Stimulated activated naive CD4-positive, alpha-beta T cell treated with Interleukin-2 at 50 U/mL for 16 hours (primary cell): Measurements from ENCODE around the gene DMD.
"Not testable (repeated sequence)": the region's sequence is repeated elsewhere in the genome, so short reads cannot be mapped to it uniquely, and the experiment has no call there.

Experiments
- DNase-seq: peaks from one replicate; lab custom pipeline; 2025; lab: John Stamatoyannopoulos, UW

Gene DMD

GRCh38 chrX:33149580-33149979 lies 61.8 kb downstream of the DMD start:
- no peak for DNase-seq

- no peak for DNase-seq
Measured at GRCh38 chrX:33149085-33149484, 62.3 kb downstream of the DMD start.

GRCh38 chrX:33142331-33142730 lies 69.0 kb downstream of the DMD start:
- no peak for DNase-seq

GRCh38 chrX:33138677-33139249 lies 72.6 kb downstream of the DMD start:
- DNase-seq = no peak

- DNase-seq = no peak
Measured at GRCh38 chrX:33134164-33134563, 77.2 kb downstream of the DMD start.

GRCh38 chrX:33133320-33133719 lies 78.0 kb downstream of the DMD start:
- DNase-seq = no peak

GRCh38 chrX:33132569-33132968 lies 78.8 kb downstream of the DMD start:
- no peak for DNase-seq

GRCh38 chrX:33129607-33130006 lies 81.7 kb downstream of the DMD start:
- no peak for DNase-seq

GRCh38 chrX:33128048-33128805 lies 83.1 kb downstream of the DMD start:
- DNase-seq = no peak

GRCh38 chrX:33126469-33126868 lies 84.9 kb downstream of the DMD start:
- no peak for DNase-seq

- no peak for DNase-seq
Measured at GRCh38 chrX:33109858-33110257, 101.5 kb downstream of the DMD start.

- DNase-seq = no peak
Measured at GRCh38 chrX:33106737-33107136, 104.6 kb downstream of the DMD start.

GRCh38 chrX:33095079-33095478 lies 116.3 kb downstream of the DMD start:
- DNase-seq = no peak

GRCh38 chrX:33087411-33087810 lies 123.9 kb downstream of the DMD start:
- DNase-seq = no peak

- no peak for DNase-seq
Measured at GRCh38 chrX:33086886-33087285, 124.5 kb downstream of the DMD start.

- DNase-seq = no peak
Measured at GRCh38 chrX:33082371-33082770, 129.0 kb downstream of the DMD start.

GRCh38 chrX:33078273-33078672 lies 133.1 kb downstream of the DMD start:
- DNase-seq = no peak

GRCh38 chrX:33073660-33074059 lies 137.7 kb downstream of the DMD start:
- DNase-seq = not testable (repeated sequence)

- no peak for DNase-seq
Measured at GRCh38 chrX:33065415-33065814, 145.9 kb downstream of the DMD start.

- no peak for DNase-seq
Measured at GRCh38 chrX:33062041-33062440, 149.3 kb downstream of the DMD start.

- no peak for DNase-seq
Measured at GRCh38 chrX:33053001-33053400, 158.3 kb downstream of the DMD start.

GRCh38 chrX:33045882-33046281 lies 165.5 kb downstream of the DMD start:
- DNase-seq = no peak

- DNase-seq = no peak
Measured at GRCh38 chrX:33045245-33045644, 166.1 kb downstream of the DMD start.

GRCh38 chrX:33041141-33041540 lies 170.2 kb downstream of the DMD start:
- no peak for DNase-seq
